22Rv1 (cell line): ENCODE measurements around the gene MCF2L.

Experiments
- ZFX ChIP-seq: fragments of 450-650 bp; IDR thresholded peaks from 2 replicates; pipeline ENCODE4 v1.6.1; 2017; ENCODE audit warnings: antibody characterized with exemption, borderline replicate concordance
- TF ChIP-seq, protein P1 (sequence below): fragments of 450-650 bp; IDR thresholded peaks from 2 replicates; pipeline ENCODE4 v1.5.1; 2017; ENCODE audit warnings: mild to moderate bottlenecking

DNA sequence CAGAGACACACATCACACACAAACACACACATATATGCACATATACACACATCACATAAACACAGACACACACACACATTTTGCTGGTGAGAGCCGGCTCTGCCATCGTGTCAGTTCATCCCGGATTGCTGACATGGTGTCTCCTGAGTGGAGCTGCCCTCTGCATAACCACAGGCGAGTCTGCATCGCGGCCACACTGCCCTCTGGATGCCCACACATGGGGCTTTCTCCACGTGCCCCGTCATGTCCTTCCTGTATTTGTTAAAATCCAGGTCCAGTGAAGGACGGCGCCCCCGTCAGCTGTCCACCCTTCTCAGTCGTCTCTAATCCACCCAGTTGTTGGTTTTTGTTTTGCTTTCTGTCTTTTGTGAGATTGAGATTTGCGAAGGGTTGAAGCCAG lies 84.0 kb downstream of the MCF2L start:
- TF ChIP-seq, protein P1, sequence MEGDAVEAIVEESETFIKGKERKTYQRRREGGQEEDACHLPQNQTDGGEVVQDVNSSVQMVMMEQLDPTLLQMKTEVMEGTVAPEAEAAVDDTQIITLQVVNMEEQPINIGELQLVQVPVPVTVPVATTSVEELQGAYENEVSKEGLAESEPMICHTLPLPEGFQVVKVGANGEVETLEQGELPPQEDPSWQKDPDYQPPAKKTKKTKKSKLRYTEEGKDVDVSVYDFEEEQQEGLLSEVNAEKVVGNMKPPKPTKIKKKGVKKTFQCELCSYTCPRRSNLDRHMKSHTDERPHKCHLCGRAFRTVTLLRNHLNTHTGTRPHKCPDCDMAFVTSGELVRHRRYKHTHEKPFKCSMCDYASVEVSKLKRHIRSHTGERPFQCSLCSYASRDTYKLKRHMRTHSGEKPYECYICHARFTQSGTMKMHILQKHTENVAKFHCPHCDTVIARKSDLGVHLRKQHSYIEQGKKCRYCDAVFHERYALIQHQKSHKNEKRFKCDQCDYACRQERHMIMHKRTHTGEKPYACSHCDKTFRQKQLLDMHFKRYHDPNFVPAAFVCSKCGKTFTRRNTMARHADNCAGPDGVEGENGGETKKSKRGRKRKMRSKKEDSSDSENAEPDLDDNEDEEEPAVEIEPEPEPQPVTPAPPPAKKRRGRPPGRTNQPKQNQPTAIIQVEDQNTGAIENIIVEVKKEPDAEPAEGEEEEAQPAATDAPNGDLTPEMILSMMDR, result no peak
- no peak for TF ChIP-seq ZFX
